MCF 10A (cell line): ENCODE data around the gene MAP2K6. TPM values are rescaled to one million over a fixed set of nuclear protein-coding genes. Genes with fewer than 3 reads are reported as not detected.

ENCODE experiments used
- BruUV-seq: library from RNA; stranded (reverse); fragments of 400-500 nt; replicated peaks from 2 replicates; lab custom pipeline; 2021; lab: Mats Ljungman, UMichigan
- CTCF ChIA-PET: fragments of 300-600 bp; sonication (Branson Sonifier 250); formaldehyde crosslinking; extraction: SDS; loops from one replicate; lab custom pipeline; 2021; ENCODE audit warnings: antibody characterized with exemption, inconsistent platforms; lab: Yijun Ruan, JAX
- POLR2A ChIA-PET: fragments of 300-600, 350-650 bp; sonication (Branson Sonifier 250); formaldehyde crosslinking; extraction: SDS; loops from one replicate; lab custom pipeline; 2020; ENCODE audit warnings: antibody characterized with exemption, inconsistent platforms; lab: Yijun Ruan, JAX
- DNase-seq: peaks from one replicate; pipeline ENCODE4 v3.0.0-alpha.2; 2018; ENCODE audit not compliant: unreplicated experiment
- H3K27ac Mint-ChIP-seq: one replicate; pipeline ENCODE4 v1.8.0; 2022; ENCODE audit warnings: mild to moderate bottlenecking, low read depth, mixed read lengths; ENCODE audit not compliant: unreplicated experiment
- H3K27me3 Mint-ChIP-seq: one replicate; pipeline ENCODE4 v1.8.0; 2022; ENCODE audit warnings: mixed read lengths; ENCODE audit not compliant: insufficient read depth, unreplicated experiment
- H3K36me3 Mint-ChIP-seq: one replicate; pipeline ENCODE4 v1.8.0; 2022; ENCODE audit warnings: mild to moderate bottlenecking, moderate library complexity, mixed read lengths; ENCODE audit not compliant: insufficient read depth, unreplicated experiment
- H3K4me1 Mint-ChIP-seq: one replicate; pipeline ENCODE4 v1.8.0; 2022; ENCODE audit warnings: mixed read lengths; ENCODE audit not compliant: insufficient read depth, unreplicated experiment
- H3K4me3 Mint-ChIP-seq: one replicate; pipeline ENCODE4 v1.8.0; 2022; ENCODE audit warnings: mild to moderate bottlenecking, moderate library complexity, mixed read lengths; ENCODE audit not compliant: unreplicated experiment
- H3K9me3 Mint-ChIP-seq: one replicate; pipeline ENCODE4 v1.8.0; 2022; ENCODE audit warnings: mixed read lengths; ENCODE audit not compliant: unreplicated experiment
- intact Hi-C: fragments of 100-400 bp; cut with micrococcal nuclease; formaldehyde crosslinking; loops from 2 replicates; pipeline ENCODE4 v1.14.1; 2022
- total RNA-seq: library from RNA; stranded (reverse); gene quantifications from 2 replicates; pipeline ENCODE4 v1.2.3, GENCODE V29; 2022
- TF ChIP-seq, protein P1 (sequence below): fragments of 200-600 bp; IDR thresholded peaks from one replicate; pipeline ENCODE4 v1.8.0; 2022; ENCODE audit warnings: antibody characterized with exemption, mild to moderate bottlenecking; ENCODE audit not compliant: unreplicated experiment

The MAP2K6 gene
- total RNA-seq, 1 experiment from 2014 or later, result 0.28 TPM

- H3K36me3 Mint-ChIP-seq, result no peaks in the 10 kb centered on the region
- POLR2A ChIA-PET, result interaction anchor here (0.8 to 3.5 kb wide), 5 partner anchors 15 to 1104 kb away, joined by 4 to 15 read pairs (median 5); partner anchors contain the start of gene ABCA5
These were observed 110.4 kb downstream of the MAP2K6 start for GRCh38 chr17:69524854-69525253.

GRCh38 chr17:69525920-69526841 is 111.7 kb downstream of the MAP2K6 start:
- H3K4me3 Mint-ChIP-seq, result no peak overlapping the region
- intact Hi-C loops, result loop anchor here (1.0 to 10.0 kb wide), 7 partner anchors 43 to 1104 kb away; no protein-coding TSS in a partner anchor

More at GRCh38 chr17:69524854-69525253, 110.4 kb downstream of the MAP2K6 start:
- Mint-ChIP-seq H3K9me3 (no peaks in the 10 kb centered on the region), H3K4me1 (peaks cover 5% of the 10 kb centered on the region), H3K4me3 (no peak overlapping the region), H3K27me3 (no peaks in the 10 kb centered on the region), H3K27ac (no peak overlapping the region)
- TF ChIP-seq, protein P1, sequence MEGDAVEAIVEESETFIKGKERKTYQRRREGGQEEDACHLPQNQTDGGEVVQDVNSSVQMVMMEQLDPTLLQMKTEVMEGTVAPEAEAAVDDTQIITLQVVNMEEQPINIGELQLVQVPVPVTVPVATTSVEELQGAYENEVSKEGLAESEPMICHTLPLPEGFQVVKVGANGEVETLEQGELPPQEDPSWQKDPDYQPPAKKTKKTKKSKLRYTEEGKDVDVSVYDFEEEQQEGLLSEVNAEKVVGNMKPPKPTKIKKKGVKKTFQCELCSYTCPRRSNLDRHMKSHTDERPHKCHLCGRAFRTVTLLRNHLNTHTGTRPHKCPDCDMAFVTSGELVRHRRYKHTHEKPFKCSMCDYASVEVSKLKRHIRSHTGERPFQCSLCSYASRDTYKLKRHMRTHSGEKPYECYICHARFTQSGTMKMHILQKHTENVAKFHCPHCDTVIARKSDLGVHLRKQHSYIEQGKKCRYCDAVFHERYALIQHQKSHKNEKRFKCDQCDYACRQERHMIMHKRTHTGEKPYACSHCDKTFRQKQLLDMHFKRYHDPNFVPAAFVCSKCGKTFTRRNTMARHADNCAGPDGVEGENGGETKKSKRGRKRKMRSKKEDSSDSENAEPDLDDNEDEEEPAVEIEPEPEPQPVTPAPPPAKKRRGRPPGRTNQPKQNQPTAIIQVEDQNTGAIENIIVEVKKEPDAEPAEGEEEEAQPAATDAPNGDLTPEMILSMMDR, result peak; percentile 12
- BruUV-seq, result no TSS peak
- CTCF ChIA-PET, result interaction anchor here (0.6 to 7.0 kb wide), 55 partner anchors 8 to 1107 kb away, joined by 3 to 107 read pairs (median 4); partner anchors contain the start of genes ABCA5 and MAP2K6
- DNase-seq, result peak; percentile 42
- intact Hi-C loops, result loop anchor here (2.0 to 10.0 kb wide), 3 partner anchors 278 to 1030 kb away; no protein-coding TSS in a partner anchor

DNA sequence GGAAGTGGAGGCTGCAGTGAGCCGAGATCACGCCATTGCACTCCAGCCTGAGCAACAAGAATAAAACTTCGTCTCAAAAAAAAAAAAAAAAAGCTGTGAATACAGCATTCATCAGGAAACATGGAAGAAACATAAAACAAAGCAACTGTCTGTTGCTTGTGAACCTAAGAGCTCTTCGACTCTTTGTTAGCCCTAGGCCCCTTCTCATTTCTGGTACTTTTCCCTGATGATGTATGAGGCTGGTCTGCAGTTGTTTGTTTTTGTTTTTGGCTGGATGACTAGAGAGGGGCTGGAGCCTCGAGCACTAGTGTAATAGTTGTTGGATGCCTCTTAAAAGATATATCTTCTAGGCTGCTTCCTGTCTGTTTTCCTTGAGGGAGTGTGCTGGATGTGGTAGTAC is 113.5 kb downstream of the MAP2K6 start:
- CTCF ChIA-PET, result interaction anchor here (0.5 to 4.5 kb wide), 9 partner anchors 8 to 1102 kb away, joined by 3 to 56 read pairs (median 4); no protein-coding TSS in a partner anchor

More at GRCh38 chr17:69525920-69526841, 111.7 kb downstream of the MAP2K6 start:
- BruUV-seq, result no TSS peak
- ChIA-PET POLR2A (interaction anchor here (0.7 to 1.9 kb wide), 3 partner anchors 14 to 204 kb away, joined by 3 to 4 read pairs (median 3); no protein-coding TSS in a partner anchor), CTCF (interaction anchor here (0.6 to 7.0 kb wide), 40 partner anchors 10 to 1607 kb away, joined by 3 to 107 read pairs (median 4); partner anchors contain the start of gene ABCA5)
- TF ChIP-seq, protein P1, result peak; percentile 86
- Mint-ChIP-seq H3K9me3 (no peaks in the 10 kb centered on the region), H3K36me3 (no peaks in the 10 kb centered on the region), H3K4me1 (peaks cover 5% of the 10 kb centered on the region), H3K27me3 (no peaks in the 10 kb centered on the region), H3K27ac (no peak overlapping the region)
- DNase-seq, result peak; percentile 75

More for the DNA sequence above, 113.5 kb downstream of the MAP2K6 start:
- POLR2A ChIA-PET, result no interaction called here
- Mint-ChIP-seq H3K9me3 (no peaks in the 10 kb centered on the region), H3K36me3 (no peaks in the 10 kb centered on the region), H3K27ac (no peak overlapping the region), H3K4me3 (no peak overlapping the region), H3K27me3 (no peaks in the 10 kb centered on the region), H3K4me1 (peaks cover 5% of the 10 kb centered on the region)
- intact Hi-C loops, result loop anchor here (10.0 kb wide), 1 partner anchor 1027 kb away; no protein-coding TSS in a partner anchor
- TF ChIP-seq, protein P1, result no peak
- BruUV-seq, result no TSS peak
- no peak for DNase-seq
